GM19438 (cell line): ENCODE measurements around the gene PIK3R4.

Source experiments
- ATAC-seq: cut with Tn5 transposase; IDR thresholded peaks from one replicate; pipeline ENCODE4 v1.9.1; 2021; ENCODE audit warnings: low read depth; ENCODE audit not compliant: unreplicated experiment

Gene PIK3R4

GRCh38 chr3:130743354-130743753 is 3.3 kb downstream of the PIK3R4 start:
- ATAC-seq: no peak

- ATAC-seq: no peak
These were observed 4.6 kb downstream of the PIK3R4 start for GRCh38 chr3:130741946-130742610.

GRCh38 chr3:130739848-130740247 is 6.8 kb downstream of the PIK3R4 start:
- no peak for ATAC-seq

GRCh38 chr3:130738241-130738640 is 8.4 kb downstream of the PIK3R4 start:
- ATAC-seq: no peak

- no peak for ATAC-seq
These were observed 9.0 kb downstream of the PIK3R4 start for GRCh38 chr3:130737622-130738021.

- no peak for ATAC-seq
These were observed 13.3 kb downstream of the PIK3R4 start for GRCh38 chr3:130733236-130733875.

GRCh38 chr3:130732501-130732900 is 14.1 kb downstream of the PIK3R4 start:
- ATAC-seq: no peak

- ATAC-seq: no peak
These were observed 14.8 kb downstream of the PIK3R4 start for GRCh38 chr3:130731817-130732216.

- no peak for ATAC-seq
These were observed 17.5 kb downstream of the PIK3R4 start for GRCh38 chr3:130729154-130729553.

GRCh38 chr3:130728037-130728436 is 18.6 kb downstream of the PIK3R4 start:
- ATAC-seq: no peak

- ATAC-seq: no peak
These were observed 20.9 kb downstream of the PIK3R4 start for GRCh38 chr3:130725746-130726145.

- ATAC-seq: no peak
These were observed 31.0 kb downstream of the PIK3R4 start for GRCh38 chr3:130715616-130716015.

- ATAC-seq: no peak
These were observed 33.8 kb downstream of the PIK3R4 start for GRCh38 chr3:130712718-130713423.

- ATAC-seq: no peak
These were observed 34.9 kb downstream of the PIK3R4 start for GRCh38 chr3:130711565-130712324.

- no peak for ATAC-seq
These were observed 37.0 kb downstream of the PIK3R4 start for GRCh38 chr3:130709671-130710070.

GRCh38 chr3:130707902-130708601 is 38.6 kb downstream of the PIK3R4 start:
- no peak for ATAC-seq

GRCh38 chr3:130705501-130705900 is 41.1 kb downstream of the PIK3R4 start:
- no peak for ATAC-seq

- ATAC-seq: no peak
These were observed 43.6 kb downstream of the PIK3R4 start for GRCh38 chr3:130702985-130703384.

- no peak for ATAC-seq
These were observed 46.1 kb downstream of the PIK3R4 start for GRCh38 chr3:130700541-130700940.

- ATAC-seq: no peak
These were observed 46.9 kb downstream of the PIK3R4 start for GRCh38 chr3:130699765-130700164.
